MCF 10A (cell line): Measurements from ENCODE around the gene ABCG1. TPM values are rescaled to one million over a fixed set of nuclear protein-coding genes. Genes with fewer than 3 reads are reported as not detected.

Source experiments
- BruUV-seq: library from RNA; stranded (reverse); fragments of 400-500 nt; replicated peaks from 2 replicates; lab custom pipeline; 2021; lab: Mats Ljungman, UMichigan
- CTCF ChIA-PET: fragments of 300-600 bp; sonication (Branson Sonifier 250); formaldehyde crosslinking; extraction: SDS; loops from one replicate; lab custom pipeline; 2021; ENCODE audit warnings: antibody characterized with exemption, inconsistent platforms; lab: Yijun Ruan, JAX
- POLR2A ChIA-PET: fragments of 300-600, 350-650 bp; sonication (Branson Sonifier 250); formaldehyde crosslinking; extraction: SDS; loops from one replicate; lab custom pipeline; 2020; ENCODE audit warnings: antibody characterized with exemption, inconsistent platforms; lab: Yijun Ruan, JAX
- DNase-seq: peaks from one replicate; pipeline ENCODE4 v3.0.0-alpha.2; 2018; ENCODE audit not compliant: unreplicated experiment
- H3K27ac Mint-ChIP-seq: one replicate; pipeline ENCODE4 v1.8.0; 2022; ENCODE audit warnings: mild to moderate bottlenecking, low read depth, mixed read lengths; ENCODE audit not compliant: unreplicated experiment
- H3K27me3 Mint-ChIP-seq: one replicate; pipeline ENCODE4 v1.8.0; 2022; ENCODE audit warnings: mixed read lengths; ENCODE audit not compliant: insufficient read depth, unreplicated experiment
- H3K36me3 Mint-ChIP-seq: one replicate; pipeline ENCODE4 v1.8.0; 2022; ENCODE audit warnings: mild to moderate bottlenecking, moderate library complexity, mixed read lengths; ENCODE audit not compliant: insufficient read depth, unreplicated experiment
- H3K4me1 Mint-ChIP-seq: one replicate; pipeline ENCODE4 v1.8.0; 2022; ENCODE audit warnings: mixed read lengths; ENCODE audit not compliant: insufficient read depth, unreplicated experiment
- H3K4me3 Mint-ChIP-seq: one replicate; pipeline ENCODE4 v1.8.0; 2022; ENCODE audit warnings: mild to moderate bottlenecking, moderate library complexity, mixed read lengths; ENCODE audit not compliant: unreplicated experiment
- H3K9me3 Mint-ChIP-seq: one replicate; pipeline ENCODE4 v1.8.0; 2022; ENCODE audit warnings: mixed read lengths; ENCODE audit not compliant: unreplicated experiment
- CTCF ChIP-seq: fragments of 200-600 bp; IDR thresholded peaks from one replicate; pipeline ENCODE4 v1.8.0; 2022; ENCODE audit warnings: antibody characterized with exemption, mild to moderate bottlenecking; ENCODE audit not compliant: unreplicated experiment
- intact Hi-C: fragments of 100-400 bp; cut with micrococcal nuclease; formaldehyde crosslinking; loops from 2 replicates; pipeline ENCODE4 v1.14.1; 2022
- total RNA-seq: library from RNA; stranded (reverse); gene quantifications from 2 replicates; pipeline ENCODE4 v1.2.3, GENCODE V29; 2022

ABCG1 gene
- total RNA-seq, 1 experiment from 2014 or later, result 25.5 TPM

- Mint-ChIP-seq H3K27me3 (no peaks in the 10 kb centered on the region), H3K36me3 (peaks cover 5% of the 10 kb centered on the region), H3K27ac (no peak overlapping the region), H3K4me1 (no peaks in the 10 kb centered on the region), H3K4me3 (no peak overlapping the region), H3K9me3 (no peaks in the 10 kb centered on the region)
- no TSS peak for BruUV-seq
- intact Hi-C loops, result no loop called here
- ChIA-PET CTCF (interaction anchor here (1.3 to 3.0 kb wide), 2 partner anchors 14 to 109 kb away, joined by 3 to 13 read pairs; no protein-coding TSS in a partner anchor), POLR2A (interaction anchor here (1.1 kb wide), 1 partner anchor 38 kb away, joined by 5 read pairs; no protein-coding TSS in a partner anchor)
- no peak for DNase-seq
- TF ChIP-seq CTCF, result no peak
These were observed 54.2 kb downstream of the ABCG1 start for GRCh38 chr21:42272984-42273600.

GRCh38 chr21:42276076-42276475 is 57.1 kb downstream of the ABCG1 start:
- peaks cover 10% of the 10 kb centered on the region for H3K36me3 Mint-ChIP-seq
- H3K27me3 Mint-ChIP-seq, result no peaks in the 10 kb centered on the region
- no peak for DNase-seq
- no peak overlapping the region for H3K27ac Mint-ChIP-seq
- H3K4me3 Mint-ChIP-seq, result no peak overlapping the region
- ChIA-PET POLR2A (interaction anchor here (1.0 kb wide), 1 partner anchor 112 kb away, joined by 4 read pairs; no protein-coding TSS in a partner anchor), CTCF (interaction anchor here (0.6 to 1.7 kb wide), 3 partner anchors 110 to 131 kb away, joined by 3 to 6 read pairs (median 3); no protein-coding TSS in a partner anchor)
- no peaks in the 10 kb centered on the region for H3K9me3 Mint-ChIP-seq
- intact Hi-C loops, result no loop called here
- no peak for TF ChIP-seq CTCF
- no peaks in the 10 kb centered on the region for H3K4me1 Mint-ChIP-seq
- BruUV-seq, result no TSS peak

GRCh38 chr21:42276526-42277154 is 57.7 kb downstream of the ABCG1 start:
- no peak overlapping the region for H3K27ac Mint-ChIP-seq
- no peak for TF ChIP-seq CTCF
- BruUV-seq, result no TSS peak
- CTCF ChIA-PET, result interaction anchor here (0.7 to 1.7 kb wide), 3 partner anchors 111 to 135 kb away, joined by 3 to 6 read pairs (median 4); no protein-coding TSS in a partner anchor
- H3K27me3 Mint-ChIP-seq, result no peaks in the 10 kb centered on the region
- intact Hi-C loops, result no loop called here
- no peaks in the 10 kb centered on the region for H3K4me1 Mint-ChIP-seq
- no peak for DNase-seq
- no peaks in the 10 kb centered on the region for H3K9me3 Mint-ChIP-seq
- peaks cover 10% of the 10 kb centered on the region for H3K36me3 Mint-ChIP-seq
- POLR2A ChIA-PET, result interaction anchor here (0.7 kb wide), 1 partner anchor 104 kb away, joined by 4 read pairs; no protein-coding TSS in a partner anchor
- no peak overlapping the region for H3K4me3 Mint-ChIP-seq

GRCh38 chr21:42277593-42277992 is 58.7 kb downstream of the ABCG1 start:
- TF ChIP-seq CTCF, result no peak
- H3K27me3 Mint-ChIP-seq, result no peaks in the 10 kb centered on the region
- intact Hi-C loops, result no loop called here
- peaks cover 10% of the 10 kb centered on the region for H3K36me3 Mint-ChIP-seq
- H3K27ac Mint-ChIP-seq, result no peak overlapping the region
- ChIA-PET CTCF (interaction anchor here (0.9 kb wide), 1 partner anchor 44 kb away, joined by 3 read pairs; no protein-coding TSS in a partner anchor), POLR2A (no interaction called here)
- H3K4me1 Mint-ChIP-seq, result no peaks in the 10 kb centered on the region
- no TSS peak for BruUV-seq
- H3K4me3 Mint-ChIP-seq, result no peak overlapping the region
- DNase-seq, result no peak
- H3K9me3 Mint-ChIP-seq, result no peaks in the 10 kb centered on the region
